Vagina (tissue), 2 donors: ENCODE data around the gene IDH2. TPM values are rescaled to one million over a fixed set of nuclear protein-coding genes. Genes with fewer than 3 reads are reported as not detected.
"Not testable (repeated sequence)": the region's sequence is repeated elsewhere in the genome, so short reads cannot be mapped to it uniquely, and the experiment has no call there.

Source experiments
- DNase-seq, 2 donors: peaks; one replicate each; pipeline ENCODE4 v3.0.0-alpha.2; 2017; ENCODE audit errors: extremely low spot score in 2 of 2
- H3K27ac ChIP-seq: fragments of 200-600 bp; sonication (generic); one replicate; pipeline ENCODE4 v1.5.1; 2019
- H3K27me3 ChIP-seq: fragments of 200-600 bp; sonication (generic); one replicate; pipeline ENCODE4 v1.5.1; 2019
- H3K36me3 ChIP-seq, 2 donors: fragments of 200-600 bp; sonication (generic); one replicate each; pipeline ENCODE4 v1.5.1; 2017 to 2019
- H3K4me1 ChIP-seq: fragments of 200-600 bp; sonication (generic); one replicate; pipeline ENCODE4 v1.5.1; 2019
- H3K4me3 ChIP-seq, 2 donors: fragments of 200-600 bp; sonication (generic); 1 replicate in 1 of 2; 2 replicates in 1 of 2; pipeline ENCODE4 v1.5.1; 2016 to 2019
- H3K9me3 ChIP-seq: fragments of 200-600 bp; sonication (generic); one replicate; pipeline ENCODE4 v1.5.1; 2019
- POLR2A ChIP-seq, 2 donors: fragments of 450-650 bp; IDR thresholded peaks; one replicate each; pipeline ENCODE4 v1.6.1; 2017; ENCODE audit warnings: antibody characterized with exemption in 2 of 2, mild to moderate bottlenecking in 2 of 2, moderate library complexity in 2 of 2
- POLR2AphosphoS5 ChIP-seq, 2 donors: sonication (generic); formaldehyde crosslinking; IDR thresholded peaks; one replicate each; pipeline ENCODE4 v1.9.0; 2017; ENCODE audit warnings: antibody characterized with exemption in 2 of 2, mild to moderate bottlenecking in 2 of 2, low read depth in 1 of 2; ENCODE audit not compliant: insufficient read depth in 1 of 2
- intact Hi-C: fragments of 100-400 bp; cut with DNase I; formaldehyde crosslinking; loops from one replicate; pipeline ENCODE4 v1.15.1; 2023
- total RNA-seq: library from RNA; depleted of rRNA; stranded (reverse); fragments of >200 nt; gene quantifications from one replicate; pipeline ENCODE4 v1.2.3, GENCODE V29; 2016
- TF ChIP-seq, protein P1 (sequence below), 3 experiments: fragments of 450-650 bp in 2 of 3; fragments of 200-600 bp in 1 of 3; sonication (generic) in 1 of 3; IDR thresholded peaks; one replicate each; pipeline ENCODE4 v1.5.1; 2017 to 2019; ENCODE audit warnings: antibody characterized with exemption in 3 of 3, mild to moderate bottlenecking in 2 of 3, moderate library complexity in 2 of 3

IDH2 gene
- total RNA-seq, 1 donor from 2014 or later = 39.3 TPM

DNA sequence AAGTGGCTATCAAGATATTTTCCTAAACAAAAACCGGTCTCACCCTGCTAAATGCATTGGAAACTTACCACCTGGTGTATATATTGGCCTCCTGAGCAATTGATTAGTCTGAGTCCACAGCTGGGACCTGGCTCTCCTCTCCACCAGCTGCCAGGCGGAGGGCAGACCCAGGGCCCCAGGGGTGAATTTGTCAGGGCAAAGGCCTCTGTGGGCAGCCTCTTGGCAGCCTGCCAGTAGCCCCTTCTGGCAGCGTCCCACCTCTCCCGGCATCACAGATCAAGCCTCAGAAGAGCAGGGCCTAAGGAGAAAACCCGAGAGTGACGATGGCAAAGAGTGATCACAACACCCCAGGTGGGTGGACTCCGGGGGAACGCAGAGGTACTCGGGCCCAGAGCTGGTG, 43.0 kb upstream of the IDH2 start:
- DNase-seq = no peak
- Histone ChIP-seq H3K27me3 (no peaks in the 10 kb centered on the region), H3K27ac (no peak overlapping the region), H3K4me3 (no peak overlapping the region), H3K4me1 (no peaks in the 10 kb centered on the region), H3K9me3 (no peaks in the 10 kb centered on the region), H3K36me3 (no peaks in the 10 kb centered on the region)
- intact Hi-C loops = no loop called here
- no peak for TF ChIP-seq POLR2A (IDR thresholded peaks at IDR 0.05)
- no peak for TF ChIP-seq POLR2AphosphoS5 (IDR thresholded peaks at IDR 0.05; ENCODE audit: insufficient read depth in 1 of 2, low read depth in 1 of 2)
- TF ChIP-seq, protein P1, sequence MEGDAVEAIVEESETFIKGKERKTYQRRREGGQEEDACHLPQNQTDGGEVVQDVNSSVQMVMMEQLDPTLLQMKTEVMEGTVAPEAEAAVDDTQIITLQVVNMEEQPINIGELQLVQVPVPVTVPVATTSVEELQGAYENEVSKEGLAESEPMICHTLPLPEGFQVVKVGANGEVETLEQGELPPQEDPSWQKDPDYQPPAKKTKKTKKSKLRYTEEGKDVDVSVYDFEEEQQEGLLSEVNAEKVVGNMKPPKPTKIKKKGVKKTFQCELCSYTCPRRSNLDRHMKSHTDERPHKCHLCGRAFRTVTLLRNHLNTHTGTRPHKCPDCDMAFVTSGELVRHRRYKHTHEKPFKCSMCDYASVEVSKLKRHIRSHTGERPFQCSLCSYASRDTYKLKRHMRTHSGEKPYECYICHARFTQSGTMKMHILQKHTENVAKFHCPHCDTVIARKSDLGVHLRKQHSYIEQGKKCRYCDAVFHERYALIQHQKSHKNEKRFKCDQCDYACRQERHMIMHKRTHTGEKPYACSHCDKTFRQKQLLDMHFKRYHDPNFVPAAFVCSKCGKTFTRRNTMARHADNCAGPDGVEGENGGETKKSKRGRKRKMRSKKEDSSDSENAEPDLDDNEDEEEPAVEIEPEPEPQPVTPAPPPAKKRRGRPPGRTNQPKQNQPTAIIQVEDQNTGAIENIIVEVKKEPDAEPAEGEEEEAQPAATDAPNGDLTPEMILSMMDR (IDR thresholded peaks at IDR 0.05) = no peak

DNA sequence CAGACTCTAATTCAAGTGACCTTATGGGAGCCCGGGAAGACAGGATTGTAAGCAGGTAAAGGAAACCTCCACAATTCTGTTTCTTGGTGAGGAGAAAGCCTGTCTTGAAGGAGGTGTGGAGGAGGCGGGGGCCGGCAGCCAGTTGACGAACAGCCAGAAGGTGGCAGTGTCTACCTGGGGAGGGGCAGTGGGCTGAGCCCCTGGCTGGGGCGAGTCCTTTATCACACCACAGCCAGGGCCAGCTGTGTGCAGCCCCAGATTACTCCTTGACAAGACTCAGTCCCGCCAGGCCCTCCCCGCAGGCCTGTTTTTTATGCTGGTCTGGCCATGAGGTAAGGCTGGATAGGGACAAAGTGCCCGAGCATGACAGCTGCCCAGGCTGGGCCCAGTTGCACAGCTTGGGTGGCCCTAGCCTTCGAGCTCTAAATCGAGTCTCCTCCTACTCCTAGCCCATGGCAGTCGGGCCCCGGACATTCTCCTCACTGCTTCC, 40.9 kb upstream of the IDH2 start:
- Histone ChIP-seq H3K4me1 (no peaks in the 10 kb centered on the region), H3K9me3 (no peaks in the 10 kb centered on the region), H3K27ac (no peak overlapping the region), H3K36me3 (no peaks in the 10 kb centered on the region), H3K27me3 (no peaks in the 10 kb centered on the region), H3K4me3 (no peak overlapping the region)
- no peak for TF ChIP-seq POLR2A (IDR thresholded peaks at IDR 0.05)
- TF ChIP-seq, protein P1 (IDR thresholded peaks at IDR 0.05) = peak in 2 of 3 experiments; percentile 20 to 43
- intact Hi-C loops = no loop called here
- no peak for DNase-seq

DNA sequence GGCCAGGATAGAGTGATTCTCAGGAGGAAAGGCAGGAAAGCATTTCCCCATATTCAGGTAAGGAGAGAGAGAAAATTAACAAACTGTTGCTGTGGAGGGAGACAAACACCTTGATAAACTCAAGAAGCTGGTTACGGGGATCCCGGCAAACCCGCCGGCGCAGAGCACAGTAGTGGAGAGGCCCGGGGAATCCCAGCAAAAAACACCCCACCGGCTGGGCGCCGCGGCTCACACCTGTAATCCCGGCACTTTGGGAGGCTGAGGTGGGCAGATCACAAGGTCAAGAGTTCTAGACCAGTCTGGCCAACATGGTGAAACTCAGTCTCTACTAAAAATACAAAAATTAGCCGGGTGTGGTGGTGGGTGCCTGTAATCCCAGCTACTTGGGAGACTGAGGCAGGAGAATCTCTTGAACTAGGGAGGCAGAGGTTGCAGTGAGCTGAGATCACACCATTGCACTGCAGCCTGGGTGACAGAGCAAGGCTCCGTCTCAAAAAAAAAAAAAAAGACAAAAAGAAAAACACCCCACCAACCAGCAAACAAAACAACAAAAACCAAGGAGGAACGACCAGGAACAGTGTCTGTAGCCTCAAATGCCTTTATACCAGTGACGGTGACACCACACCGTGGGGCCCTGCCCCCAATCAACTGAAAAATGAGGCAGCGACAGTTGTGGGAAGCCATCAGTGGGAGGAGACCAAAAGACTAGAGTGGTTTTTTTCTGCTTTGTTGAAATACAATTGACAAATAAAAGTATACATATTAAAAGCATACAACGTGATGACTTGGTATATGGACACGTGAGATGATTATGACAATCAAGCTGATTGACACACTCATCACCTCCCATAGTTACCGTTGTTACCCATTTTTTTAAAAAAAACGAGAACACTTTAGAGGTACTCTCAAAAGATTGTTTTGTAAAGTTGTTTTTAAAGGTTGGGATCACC, 40.2 kb upstream of the IDH2 start:
- no peaks in the 10 kb centered on the region for H3K27me3 ChIP-seq
- no peak overlapping the region for H3K27ac ChIP-seq
- intact Hi-C loops = no loop called here
- no peak overlapping the region for H3K4me3 ChIP-seq
- no peaks in the 10 kb centered on the region for H3K36me3 ChIP-seq
- no peaks in the 10 kb centered on the region for H3K9me3 ChIP-seq
- no peak for TF ChIP-seq POLR2AphosphoS5 (IDR thresholded peaks at IDR 0.05; ENCODE audit: insufficient read depth in 1 of 2, low read depth in 1 of 2)
- no peaks in the 10 kb centered on the region for H3K4me1 ChIP-seq
- no peak for DNase-seq

- TF ChIP-seq, protein P1 (IDR thresholded peaks at IDR 0.05) = no peak
- TF ChIP-seq POLR2AphosphoS5 (IDR thresholded peaks at IDR 0.05; ENCODE audit: insufficient read depth in 1 of 2, low read depth in 1 of 2) = no peak
- no peak for TF ChIP-seq POLR2A (IDR thresholded peaks at IDR 0.05)
- no peak for DNase-seq
- no peaks in the 10 kb centered on the region for H3K36me3 ChIP-seq
Measured at GRCh38 chr15:90141646-90142045, 39.4 kb upstream of the IDH2 start.

DNA sequence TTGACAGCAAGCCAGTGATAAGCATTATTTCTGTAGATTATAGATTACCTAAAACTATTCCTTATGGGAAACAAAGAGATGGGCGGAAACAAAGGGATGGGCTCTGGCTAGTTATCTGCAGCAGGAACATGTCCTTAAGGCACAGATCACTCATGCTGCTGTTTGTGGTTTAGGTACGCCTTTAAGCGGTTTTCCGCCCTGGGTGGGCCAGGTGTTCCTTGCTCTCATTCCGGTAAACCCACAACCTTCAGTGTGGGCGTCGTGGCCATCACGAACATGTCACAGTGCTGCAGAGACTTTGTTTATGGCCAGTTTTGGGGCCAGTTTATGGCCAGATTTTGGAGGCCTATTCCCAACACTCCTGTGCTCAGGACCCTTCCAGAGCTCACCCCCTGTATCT, 37.3 kb upstream of the IDH2 start:
- intact Hi-C loops, H3K27me3 ChIP-seq, DNase-seq, H3K9me3 ChIP-seq, H3K4me1 ChIP-seq, H3K36me3 ChIP-seq, H3K27ac ChIP-seq, H3K4me3 ChIP-seq: not testable (repeated sequence)

More at GRCh38 chr15:90141646-90142045, 39.4 kb upstream of the IDH2 start:
- no peaks in the 10 kb centered on the region for H3K27me3 ChIP-seq
- H3K9me3 ChIP-seq = no peaks in the 10 kb centered on the region
- H3K4me1 ChIP-seq = no peaks in the 10 kb centered on the region
- no peak overlapping the region for H3K27ac ChIP-seq
- H3K4me3 ChIP-seq = no peak overlapping the region
- intact Hi-C loops = no loop called here
